ENCODE measurements around the gene CCDC81. TPM values are rescaled to one million over a fixed set of nuclear protein-coding genes. Genes with fewer than 3 reads are reported as not detected.
"Not testable (repeated sequence)": the region's sequence is repeated elsewhere in the genome, so short reads cannot be mapped to it uniquely, and the experiment has no call there.

The CCDC81 gene
- total RNA-seq, 1 donor = 0.36 TPM

- TF ChIP-seq, protein P1, sequence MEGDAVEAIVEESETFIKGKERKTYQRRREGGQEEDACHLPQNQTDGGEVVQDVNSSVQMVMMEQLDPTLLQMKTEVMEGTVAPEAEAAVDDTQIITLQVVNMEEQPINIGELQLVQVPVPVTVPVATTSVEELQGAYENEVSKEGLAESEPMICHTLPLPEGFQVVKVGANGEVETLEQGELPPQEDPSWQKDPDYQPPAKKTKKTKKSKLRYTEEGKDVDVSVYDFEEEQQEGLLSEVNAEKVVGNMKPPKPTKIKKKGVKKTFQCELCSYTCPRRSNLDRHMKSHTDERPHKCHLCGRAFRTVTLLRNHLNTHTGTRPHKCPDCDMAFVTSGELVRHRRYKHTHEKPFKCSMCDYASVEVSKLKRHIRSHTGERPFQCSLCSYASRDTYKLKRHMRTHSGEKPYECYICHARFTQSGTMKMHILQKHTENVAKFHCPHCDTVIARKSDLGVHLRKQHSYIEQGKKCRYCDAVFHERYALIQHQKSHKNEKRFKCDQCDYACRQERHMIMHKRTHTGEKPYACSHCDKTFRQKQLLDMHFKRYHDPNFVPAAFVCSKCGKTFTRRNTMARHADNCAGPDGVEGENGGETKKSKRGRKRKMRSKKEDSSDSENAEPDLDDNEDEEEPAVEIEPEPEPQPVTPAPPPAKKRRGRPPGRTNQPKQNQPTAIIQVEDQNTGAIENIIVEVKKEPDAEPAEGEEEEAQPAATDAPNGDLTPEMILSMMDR (IDR thresholded peaks at IDR 0.05; ENCODE audit: insufficient read depth, low read length) = no peak
- H3K4me3 ChIP-seq (ENCODE audit: low read depth, low read length) = no peak overlapping the region
- DNase-seq (ENCODE audit: low read depth) = no peak
These were observed 41.8 kb downstream of the CCDC81 start for GRCh38 chr11:86416494-86416893.

DNA sequence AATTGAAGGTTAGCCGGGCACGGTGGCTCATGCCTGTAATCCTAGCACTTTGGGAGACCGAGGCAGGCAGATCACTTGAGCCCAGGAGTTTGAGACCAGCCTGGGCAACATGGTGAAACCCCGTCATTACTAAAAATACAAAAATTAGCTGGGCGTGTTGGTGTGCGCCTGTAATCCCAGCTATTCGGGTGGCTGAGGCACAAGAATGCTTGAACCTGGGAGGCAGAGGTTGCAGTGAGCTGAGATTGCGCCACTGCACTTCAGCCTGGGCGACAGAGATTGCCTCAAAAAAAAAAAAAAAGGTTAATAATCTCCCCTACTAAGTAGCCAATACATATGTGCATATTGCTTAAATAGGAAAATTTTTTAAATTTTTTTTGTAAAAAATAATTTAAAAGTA is 42.3 kb downstream of the CCDC81 start:
- not testable (repeated sequence) for DNase-seq (ENCODE audit: low read depth); H3K4me3 ChIP-seq (ENCODE audit: low read depth, low read length)

- no peak for DNase-seq (ENCODE audit: low read depth)
- TF ChIP-seq, protein P1 (IDR thresholded peaks at IDR 0.05; ENCODE audit: insufficient read depth, low read length) = no peak
- no peak overlapping the region for H3K4me3 ChIP-seq (ENCODE audit: low read depth, low read length)
These were observed 43.4 kb downstream of the CCDC81 start for GRCh38 chr11:86418106-86418505.

DNA sequence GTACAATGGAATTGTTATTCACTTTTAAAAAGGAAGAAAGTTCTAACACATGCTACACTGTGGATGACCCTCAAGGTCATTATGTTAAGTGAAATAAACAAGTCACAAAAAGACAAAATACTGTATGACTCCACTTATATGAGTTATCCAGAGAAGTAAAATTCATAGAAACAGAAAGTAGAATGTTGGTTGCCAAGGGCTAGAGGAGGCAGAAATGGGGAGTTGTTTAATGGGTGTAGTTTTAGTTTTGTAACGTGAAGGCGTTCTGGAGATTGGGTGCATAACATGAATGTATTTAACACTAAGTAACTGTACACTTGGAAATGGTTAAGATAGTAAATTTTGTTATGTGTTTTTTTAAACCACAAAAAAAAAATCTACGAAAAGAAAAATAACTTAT is 43.8 kb downstream of the CCDC81 start:
- TF ChIP-seq, protein P1 (IDR thresholded peaks at IDR 0.05; ENCODE audit: insufficient read depth, low read length) = no peak
- H3K4me3 ChIP-seq (ENCODE audit: low read depth, low read length) = no peak overlapping the region
- no peak for DNase-seq (ENCODE audit: low read depth)

- H3K4me3 ChIP-seq (ENCODE audit: low read depth, low read length) = no peak overlapping the region
- TF ChIP-seq, protein P1 (IDR thresholded peaks at IDR 0.05; ENCODE audit: insufficient read depth, low read length) = peak; percentile 20
- peak; percentile 37 for DNase-seq (ENCODE audit: low read depth)
These were observed 44.2 kb downstream of the CCDC81 start for GRCh38 chr11:86418917-86419316.

- TF ChIP-seq, protein P1 (IDR thresholded peaks at IDR 0.05; ENCODE audit: insufficient read depth, low read length) = no peak
- no peak for DNase-seq (ENCODE audit: low read depth)
- H3K4me3 ChIP-seq (ENCODE audit: low read depth, low read length) = no peak overlapping the region
These were observed 47.3 kb downstream of the CCDC81 start for GRCh38 chr11:86421946-86422345.

GRCh38 chr11:86422371-86422770 is 47.7 kb downstream of the CCDC81 start:
- TF ChIP-seq, protein P1 (IDR thresholded peaks at IDR 0.05; ENCODE audit: insufficient read depth, low read length) = no peak

GRCh38 chr11:86423488-86423887 is 48.8 kb downstream of the CCDC81 start:
- peak; percentile 16 for DNase-seq (ENCODE audit: low read depth)
- H3K4me3 ChIP-seq (ENCODE audit: low read depth, low read length) = not testable (repeated sequence)

More at GRCh38 chr11:86422371-86422770, 47.7 kb downstream of the CCDC81 start:
- H3K4me3 ChIP-seq (ENCODE audit: low read depth, low read length) = no peak overlapping the region
- DNase-seq (ENCODE audit: low read depth) = no peak

Measured in fibroblast of the aortic adventitia (primary cell).